Measurements from ENCODE around the gene CD34.

CD34 gene

GRCh38 chr1:207850621-207851407 lies 60.1 kb downstream of the CD34 start:
- DNase-seq, result no peak

- no peak for DNase-seq
These were observed 61.3 kb downstream of the CD34 start for GRCh38 chr1:207849646-207850045.

- DNase-seq, result no peak
These were observed 61.9 kb downstream of the CD34 start for GRCh38 chr1:207849016-207849415.

- peak; percentile 95 for DNase-seq
These were observed 62.7 kb downstream of the CD34 start for GRCh38 chr1:207848234-207848633.

GRCh38 chr1:207847116-207847515 lies 63.8 kb downstream of the CD34 start:
- DNase-seq, result no peak

- no peak for DNase-seq
These were observed 65.8 kb downstream of the CD34 start for GRCh38 chr1:207845109-207845508.

- no peak for DNase-seq
These were observed 66.6 kb downstream of the CD34 start for GRCh38 chr1:207844371-207844770.

- no peak for DNase-seq
These were observed 68.4 kb downstream of the CD34 start for GRCh38 chr1:207842506-207842905.

GRCh38 chr1:207841901-207842300 lies 69.0 kb downstream of the CD34 start:
- DNase-seq, result no peak

GRCh38 chr1:207841293-207841692 lies 69.6 kb downstream of the CD34 start:
- no peak for DNase-seq

- DNase-seq, result no peak
These were observed 70.5 kb downstream of the CD34 start for GRCh38 chr1:207840380-207840779.

GRCh38 chr1:207839083-207839413 lies 71.9 kb downstream of the CD34 start:
- DNase-seq, result no peak

GRCh38 chr1:207838156-207839082 lies 72.5 kb downstream of the CD34 start:
- DNase-seq, result peak; percentile 56

- DNase-seq, result no peak
These were observed 73.3 kb downstream of the CD34 start for GRCh38 chr1:207837673-207838072.

GRCh38 chr1:207836591-207837347 lies 74.2 kb downstream of the CD34 start:
- no peak for DNase-seq

GRCh38 chr1:207835958-207836357 lies 75.0 kb downstream of the CD34 start:
- no peak for DNase-seq

GRCh38 chr1:207833956-207834660 lies 76.8 kb downstream of the CD34 start:
- no peak for DNase-seq

- no peak for DNase-seq
These were observed 77.5 kb downstream of the CD34 start for GRCh38 chr1:207833381-207833780.

- DNase-seq, result no peak
These were observed 78.1 kb downstream of the CD34 start for GRCh38 chr1:207832796-207833195.

- no peak for DNase-seq
These were observed 79.2 kb downstream of the CD34 start for GRCh38 chr1:207831517-207832327.
